ENCODE results near the gene RTP5.
"Not testable (repeated sequence)": the region's sequence is repeated elsewhere in the genome, so short reads cannot be mapped to it uniquely, and the experiment has no call there.

RTP5 gene

GRCh38 chr2:241869087-241869961 is at the start of gene RTP5:
RTP5 (plus strand) TSS chr2:241869729; CDS start chr2:241869757, 28 bp downstream.
- DNase-seq (ENCODE audit: low read depth in 2 of 2), result no peak

- not testable (repeated sequence) for DNase-seq (ENCODE audit: low read depth in 2 of 2)
Observed at GRCh38 chr2:241819947-241820624, 49.4 kb upstream of the RTP5 start.

GRCh38 chr2:241820625-241821384 is 48.7 kb upstream of the RTP5 start:
- DNase-seq (ENCODE audit: low read depth in 2 of 2), result no peak

- no peak for DNase-seq (ENCODE audit: low read depth in 2 of 2)
Observed at GRCh38 chr2:241821460-241822263, 47.9 kb upstream of the RTP5 start.

GRCh38 chr2:241822264-241822623 is 47.3 kb upstream of the RTP5 start:
- DNase-seq (ENCODE audit: low read depth in 2 of 2), result no peak

- not testable (repeated sequence) for DNase-seq (ENCODE audit: low read depth in 2 of 2)
Observed at GRCh38 chr2:241823531-241824437, 45.7 kb upstream of the RTP5 start.

GRCh38 chr2:241827394-241827793 is 42.1 kb upstream of the RTP5 start:
- DNase-seq (ENCODE audit: low read depth in 2 of 2), result no peak

GRCh38 chr2:241833101-241833663 is 36.3 kb upstream of the RTP5 start:
- no peak for DNase-seq (ENCODE audit: low read depth in 2 of 2)

- DNase-seq (ENCODE audit: low read depth in 2 of 2), result not testable (repeated sequence)
Observed at GRCh38 chr2:241833756-241834526, 35.6 kb upstream of the RTP5 start.

- no peak for DNase-seq (ENCODE audit: low read depth in 2 of 2)
Observed at GRCh38 chr2:241834527-241835210, 34.9 kb upstream of the RTP5 start.

- no peak for DNase-seq (ENCODE audit: low read depth in 2 of 2)
Observed at GRCh38 chr2:241835611-241836010, 33.9 kb upstream of the RTP5 start.

GRCh38 chr2:241836292-241836691 is 33.2 kb upstream of the RTP5 start:
- DNase-seq (ENCODE audit: low read depth in 2 of 2), result no peak

- no peak for DNase-seq (ENCODE audit: low read depth in 2 of 2)
Observed at GRCh38 chr2:241837197-241837965, 32.1 kb upstream of the RTP5 start.

GRCh38 chr2:241841181-241842066 is 28.1 kb upstream of the RTP5 start:
- no peak for DNase-seq (ENCODE audit: low read depth in 2 of 2)

GRCh38 chr2:241842067-241842415 is 27.5 kb upstream of the RTP5 start:
- DNase-seq (ENCODE audit: low read depth in 2 of 2), result no peak

- peak; percentile 37 to 45 for DNase-seq (ENCODE audit: low read depth in 2 of 2)
Observed at GRCh38 chr2:241842620-241843211, 26.8 kb upstream of the RTP5 start.

Measured in activated CD8-positive, alpha-beta memory T cell treated with anti-CD3 and anti-CD28 coated beads for 4 hours (primary cell).